HG03095 (cell line): Measurements from ENCODE around the gene ATP5F1C.
"Not testable (repeated sequence)": the region's sequence is repeated elsewhere in the genome, so short reads cannot be mapped to it uniquely, and the experiment has no call there.

Experiments
- ATAC-seq: cut with Tn5 transposase; IDR thresholded peaks from one replicate; pipeline ENCODE4 v1.9.1; 2021; ENCODE audit warnings: moderate library complexity; ENCODE audit not compliant: unreplicated experiment

The ATP5F1C gene

DNA sequence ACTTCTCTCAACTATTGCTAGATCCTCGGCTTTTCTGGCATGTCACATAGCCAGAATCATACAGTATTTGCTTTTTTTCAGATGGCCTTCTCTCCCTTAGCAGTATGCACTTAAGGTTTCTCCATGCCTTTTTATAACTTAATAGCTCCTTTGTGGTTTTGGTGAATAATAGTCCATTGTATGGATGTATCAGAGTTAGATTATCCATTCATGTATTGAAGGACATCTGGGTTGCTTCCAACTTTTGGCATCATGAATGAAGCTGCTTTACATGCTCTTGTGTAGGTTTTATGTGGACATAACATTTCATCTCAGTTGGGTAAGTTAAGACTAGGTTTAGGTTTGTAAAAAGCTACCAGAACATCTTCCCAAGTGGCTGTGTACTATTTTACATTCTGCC, 4.6 kb downstream of the ATP5F1C start:
- ATAC-seq = no peak

DNA sequence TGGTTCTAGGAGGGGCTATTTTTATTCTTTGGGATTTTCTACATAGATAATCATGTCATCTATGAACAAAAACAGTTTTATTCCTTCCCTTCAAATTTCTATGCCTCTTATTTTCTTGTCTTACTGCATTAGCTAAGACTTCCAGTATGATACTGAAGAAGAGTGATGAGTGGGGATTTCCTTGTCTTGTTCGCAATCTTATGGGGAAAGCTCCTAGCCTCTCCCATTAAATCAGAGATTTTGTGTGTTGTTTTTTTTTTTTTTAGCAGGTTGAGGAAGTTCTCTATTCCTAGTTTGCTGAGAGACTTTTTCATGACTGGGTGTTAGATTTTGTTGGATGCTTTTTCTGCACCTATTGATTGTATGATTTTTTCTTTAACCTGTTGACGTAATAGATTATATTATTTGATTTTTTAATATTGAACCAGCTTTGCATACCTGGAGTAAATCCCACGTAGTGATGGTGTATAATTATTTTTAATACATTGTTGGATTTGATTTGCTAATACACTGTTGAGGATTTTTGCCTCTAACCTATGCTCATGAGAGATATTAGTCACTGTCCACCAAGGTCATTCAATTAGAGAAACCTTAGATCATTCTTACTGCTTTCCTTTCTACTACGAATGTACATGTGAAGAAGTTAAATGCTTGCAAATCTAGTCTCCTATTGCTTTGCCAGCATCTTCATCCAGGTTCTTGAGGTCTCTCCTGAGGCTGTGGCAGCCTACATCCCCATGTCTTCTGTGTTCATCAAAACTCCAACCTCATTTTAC, 6.5 kb downstream of the ATP5F1C start:
- no peak for ATAC-seq

DNA sequence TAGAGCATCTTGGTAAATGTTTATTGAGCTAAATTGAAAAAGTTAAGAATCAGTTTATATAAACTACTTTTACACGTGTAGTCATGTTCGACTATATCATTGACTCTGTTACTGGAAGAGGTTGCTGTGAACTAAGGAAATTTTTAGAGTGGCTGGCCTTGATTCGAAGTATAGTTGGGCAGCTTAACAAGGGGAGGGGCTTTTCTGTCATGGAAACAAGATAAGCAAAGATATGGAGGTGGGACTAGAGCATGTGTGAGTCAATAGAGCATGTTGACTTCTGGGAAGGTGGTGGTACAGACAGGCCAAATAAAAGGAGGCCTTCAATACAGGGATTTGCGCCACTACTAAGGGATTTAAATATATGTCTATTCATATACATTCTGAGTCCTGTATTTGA, 7.6 kb downstream of the ATP5F1C start:
- ATAC-seq = no peak

DNA sequence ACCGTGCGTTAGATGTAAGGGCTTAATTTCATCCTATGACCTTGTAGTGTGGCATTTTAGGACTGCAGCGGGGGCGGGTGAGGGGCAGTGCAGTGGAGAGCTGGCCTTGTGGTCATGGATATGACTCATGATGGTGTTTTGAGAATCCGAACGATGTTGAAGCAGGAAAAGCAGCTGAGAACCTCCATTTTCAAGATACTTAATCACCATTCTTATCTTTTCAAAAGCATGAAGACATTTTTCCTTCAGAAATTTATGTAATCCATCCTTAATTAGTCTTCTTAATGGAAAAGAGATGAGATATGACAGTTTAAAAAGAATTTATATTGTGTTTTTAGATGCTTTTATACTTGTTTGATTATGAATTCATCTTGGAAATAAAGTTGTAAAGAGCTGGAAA, 9.6 kb downstream of the ATP5F1C start:
- no peak for ATAC-seq

DNA sequence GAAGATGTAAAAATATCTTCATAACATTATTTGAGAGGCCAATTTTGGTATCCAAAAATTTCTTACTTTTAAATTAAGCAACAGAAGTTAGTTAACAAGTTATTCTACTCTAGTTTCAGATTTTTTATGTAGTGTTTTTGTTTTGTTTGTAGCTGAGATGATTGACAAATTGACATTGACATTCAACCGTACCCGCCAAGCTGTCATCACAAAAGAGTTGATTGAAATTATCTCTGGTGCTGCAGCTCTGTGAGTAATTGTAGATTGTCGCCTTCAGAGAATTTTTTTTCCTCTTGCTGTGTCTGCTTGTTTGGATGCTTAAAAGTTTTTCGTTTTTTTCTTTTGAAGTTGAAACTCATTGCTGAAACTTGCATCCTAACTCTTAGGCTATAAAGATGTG, 14.6 kb downstream of the ATP5F1C start:
- ATAC-seq = no peak

DNA sequence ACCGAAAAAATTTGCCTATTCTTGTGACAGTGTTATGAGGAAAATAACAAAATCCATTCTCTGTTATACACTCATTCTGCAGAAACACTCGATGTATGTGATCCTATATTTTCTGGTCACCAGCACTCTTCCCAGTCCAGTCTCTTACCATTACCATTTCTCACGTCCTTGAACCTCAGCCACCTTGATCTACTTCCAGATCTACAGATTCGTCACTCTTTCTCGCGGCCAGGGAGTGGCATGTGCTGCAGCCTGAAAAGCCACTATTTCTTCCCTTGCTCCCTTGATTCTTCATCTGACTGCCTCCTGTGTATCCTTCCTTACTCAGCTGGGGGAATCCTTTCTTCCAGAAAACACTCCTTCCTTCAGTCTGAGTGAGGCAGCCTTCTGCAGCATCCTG, 16.2 kb downstream of the ATP5F1C start:
- ATAC-seq = no peak

DNA sequence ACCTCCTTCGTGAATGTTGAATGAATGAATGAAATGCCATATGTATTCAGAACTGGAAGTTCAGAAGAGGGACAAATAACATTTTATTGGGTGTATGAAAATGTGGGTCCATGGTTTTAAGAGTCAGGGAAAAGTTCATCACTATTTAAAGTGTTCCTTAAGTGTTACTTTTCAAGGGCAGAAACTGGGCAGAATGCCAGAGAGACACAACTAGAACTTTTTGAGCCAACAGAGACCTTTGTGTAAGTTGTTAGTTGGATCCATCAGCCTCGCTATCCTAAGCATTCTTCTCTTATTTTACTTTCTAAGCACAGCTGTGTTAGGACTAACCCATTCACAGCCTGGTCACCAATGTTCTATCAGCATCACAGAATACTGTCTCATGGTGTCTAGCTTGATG, 16.8 kb downstream of the ATP5F1C start:
- ATAC-seq = no peak

DNA sequence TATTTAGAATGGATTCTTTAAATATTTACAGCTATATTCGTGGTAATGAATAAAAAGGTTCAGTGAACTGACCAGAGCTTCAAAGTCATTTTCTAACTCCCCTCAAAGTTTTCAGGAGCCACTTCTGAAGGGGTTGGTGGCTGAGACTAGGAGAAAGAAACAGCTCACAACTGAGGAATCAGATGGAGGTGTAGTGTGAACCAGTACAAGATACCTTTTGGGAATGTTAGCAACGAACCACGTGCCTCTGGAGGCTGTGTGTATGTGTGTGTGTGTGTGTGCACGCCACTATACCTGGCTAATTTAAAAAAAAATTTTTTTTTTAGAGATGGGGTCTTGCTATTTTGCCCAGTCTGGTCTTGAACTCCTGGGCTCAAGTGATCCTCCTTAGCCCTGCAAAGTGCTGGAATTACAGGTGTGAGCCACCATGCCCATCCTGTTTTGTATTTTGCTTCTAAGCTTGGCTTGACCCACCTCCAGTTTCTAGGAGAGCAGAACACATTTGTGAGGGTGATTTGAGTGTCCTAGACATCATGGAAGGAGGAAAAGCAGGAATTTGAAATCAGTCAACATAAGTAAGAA, 20.8 kb downstream of the ATP5F1C start:
- ATAC-seq = no peak

DNA sequence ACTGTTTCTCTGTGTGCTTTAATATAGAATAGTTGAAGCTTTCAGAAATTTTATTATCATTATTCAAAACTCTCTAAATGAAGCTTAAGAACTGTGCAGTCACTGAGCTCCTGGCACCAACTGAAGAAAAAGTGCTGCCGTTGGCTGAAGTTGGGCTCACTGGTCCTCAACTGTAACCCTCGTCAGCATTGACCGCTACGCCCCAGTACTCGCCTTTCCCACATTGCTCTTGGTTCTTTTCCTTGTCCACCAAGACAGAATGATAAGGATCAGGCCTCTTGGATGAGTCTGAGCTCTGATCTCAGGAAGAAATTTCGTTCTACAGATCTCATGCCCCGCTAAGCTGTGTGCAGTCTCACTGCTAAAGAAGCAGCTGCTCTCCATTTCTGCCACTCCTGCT, 22.5 kb downstream of the ATP5F1C start:
- no peak for ATAC-seq

DNA sequence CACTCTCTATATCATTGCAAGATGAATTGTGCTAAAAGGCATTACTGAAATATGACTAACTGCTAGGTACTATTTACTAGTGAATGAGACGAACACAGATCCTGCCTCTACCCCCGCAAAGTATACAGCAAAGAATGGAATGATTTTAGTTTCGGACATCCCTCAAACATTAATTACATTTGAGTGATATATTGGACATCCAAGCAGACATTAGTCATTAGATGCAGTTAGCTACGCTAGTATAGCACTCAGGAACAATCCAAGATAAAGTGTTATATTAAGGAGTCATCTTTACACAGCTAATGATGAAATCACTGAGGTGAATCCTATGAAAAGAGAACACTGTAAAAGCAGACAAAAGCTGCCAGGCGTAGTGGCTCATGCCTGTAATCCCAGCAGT, 23.0 kb downstream of the ATP5F1C start:
- ATAC-seq = no peak

DNA sequence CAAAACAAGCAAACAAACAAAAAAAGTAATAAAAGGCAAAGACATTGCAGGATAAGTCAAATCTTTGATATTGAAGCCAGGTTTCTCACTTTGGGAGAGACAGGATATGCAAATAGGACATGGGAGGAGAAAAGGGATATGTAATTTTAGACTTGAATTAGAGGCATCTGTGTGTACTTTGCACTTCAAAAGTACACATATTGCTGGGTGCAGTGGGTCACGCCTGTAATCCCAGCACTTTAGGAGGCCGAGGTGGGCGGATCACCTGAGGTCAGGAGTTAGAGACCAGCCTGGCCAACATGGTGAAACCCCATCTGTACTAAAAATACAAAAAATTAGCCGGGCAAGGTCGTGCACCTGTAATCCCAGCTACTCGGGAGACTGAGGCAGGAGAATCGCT, 23.8 kb downstream of the ATP5F1C start:
- ATAC-seq = not testable (repeated sequence)

DNA sequence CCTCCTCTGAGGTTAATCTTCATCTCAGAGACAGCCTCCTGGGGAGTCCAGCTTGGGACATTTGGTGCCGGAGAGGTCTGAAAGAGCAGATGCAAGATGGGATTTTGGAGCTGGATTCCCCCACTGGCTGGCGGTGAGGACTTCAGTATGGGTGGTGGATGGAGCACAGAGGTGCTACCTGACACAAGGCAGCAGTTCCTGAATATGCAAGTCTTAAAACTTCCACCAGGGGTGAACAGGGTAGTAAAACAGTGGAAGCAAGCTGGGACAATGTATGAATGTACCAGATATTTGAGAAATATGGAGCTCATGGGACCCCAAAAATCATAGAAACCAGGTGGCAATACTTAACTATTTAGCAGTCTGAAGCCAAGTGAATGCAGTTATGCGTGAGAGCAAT, 25.5 kb downstream of the ATP5F1C start:
- no peak for ATAC-seq

DNA sequence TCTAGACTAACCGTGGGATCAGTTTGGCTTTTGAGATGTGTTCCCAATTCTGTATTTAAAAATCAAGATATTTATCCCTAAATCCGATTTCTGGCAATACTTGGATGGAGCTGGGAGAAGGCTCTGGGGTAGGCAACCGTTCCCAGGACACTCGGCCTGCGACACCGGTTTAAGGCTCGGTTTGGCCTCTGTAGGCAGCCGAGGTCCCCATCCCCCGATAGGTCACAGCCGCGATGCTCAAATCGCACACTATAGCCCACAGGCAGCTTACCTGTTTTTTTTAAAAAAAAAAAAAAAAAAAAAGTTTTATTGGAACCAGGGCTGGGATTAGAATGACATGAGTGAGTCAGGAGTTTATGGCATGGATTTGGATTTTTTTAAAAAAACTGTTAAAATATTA, 29.6 kb downstream of the ATP5F1C start:
- no peak for ATAC-seq

DNA sequence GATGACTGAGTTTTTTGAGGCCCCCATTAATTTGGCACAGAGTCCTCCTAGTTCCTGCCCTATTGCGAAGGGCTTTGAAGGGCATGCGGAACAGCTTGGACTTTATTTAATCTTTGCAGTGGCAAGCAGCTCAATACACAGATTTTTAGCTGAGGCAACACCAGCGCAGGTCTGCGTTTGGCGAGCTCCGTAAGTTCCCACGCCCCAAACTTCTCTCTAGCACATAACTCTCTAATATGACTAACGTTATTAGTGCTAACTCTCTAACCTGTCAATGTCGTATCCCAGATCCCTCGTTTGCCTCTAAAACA, 30.0 kb downstream of the ATP5F1C start:
- no peak for ATAC-seq

DNA sequence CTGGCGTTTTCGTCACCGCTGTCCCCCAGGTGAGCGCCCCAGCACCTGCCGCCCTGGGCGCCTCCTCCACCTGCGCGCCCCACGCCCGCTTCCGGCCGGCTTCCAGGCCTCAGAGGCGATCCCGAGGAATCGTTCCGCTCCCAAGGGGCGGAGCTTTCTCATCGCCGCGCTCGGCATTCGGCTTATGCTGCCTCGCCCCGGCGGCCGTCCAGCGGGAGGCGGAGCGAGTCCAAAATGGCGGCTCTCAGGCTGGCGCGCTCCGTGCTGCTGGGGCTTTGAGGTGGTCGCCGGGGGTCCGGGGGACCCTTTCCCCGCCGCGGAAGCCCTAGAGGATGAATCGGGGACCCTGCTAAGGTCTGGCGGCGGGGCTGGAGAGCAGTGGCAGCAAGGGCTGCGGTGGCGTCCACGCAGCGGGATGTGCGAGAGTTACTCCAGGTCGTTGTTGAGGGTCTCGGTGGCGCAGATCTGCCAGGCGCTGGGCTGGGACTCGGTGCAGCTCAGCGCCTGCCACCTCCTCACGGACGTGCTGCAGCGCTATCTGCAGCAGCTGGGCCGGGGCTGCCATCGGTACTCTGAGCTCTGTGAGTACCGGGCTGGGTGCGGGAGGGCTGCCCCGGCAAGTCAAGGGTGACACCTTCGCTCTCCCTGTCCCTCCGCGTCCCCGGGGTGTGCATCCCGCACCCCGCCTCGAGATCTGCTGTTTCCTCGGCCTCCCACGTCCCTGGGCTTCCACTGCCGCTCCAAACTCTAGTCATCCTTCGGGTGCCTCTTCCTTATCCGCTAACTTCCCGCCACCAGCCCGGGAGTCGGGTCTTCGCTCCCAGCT, 30.5 kb downstream of the ATP5F1C start, which contains the start of gene TAF3:
TAF3 (plus strand) TSS at position 211 of the 826 bp plus-strand sequence; CDS start at position 416, 205 bp downstream.
- ATAC-seq = peak; percentile 85

DNA sequence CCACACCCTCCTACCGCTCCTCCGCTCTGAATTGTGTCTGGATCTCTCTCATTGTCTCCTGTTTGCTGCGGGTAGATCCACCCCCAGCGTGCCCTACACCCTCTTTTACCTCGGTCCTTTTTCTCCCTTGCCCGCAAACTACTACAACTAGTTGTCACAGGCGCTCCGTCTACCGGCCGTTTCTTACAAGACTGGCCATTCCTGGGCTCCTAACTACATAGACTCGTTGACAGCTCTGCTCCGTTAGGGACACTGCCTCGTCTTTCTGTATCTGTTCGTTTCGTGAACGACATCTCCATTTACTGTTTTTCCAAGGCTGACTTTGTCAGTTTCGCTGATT, 31.1 kb downstream of the ATP5F1C start:
- ATAC-seq = peak; percentile 57

DNA sequence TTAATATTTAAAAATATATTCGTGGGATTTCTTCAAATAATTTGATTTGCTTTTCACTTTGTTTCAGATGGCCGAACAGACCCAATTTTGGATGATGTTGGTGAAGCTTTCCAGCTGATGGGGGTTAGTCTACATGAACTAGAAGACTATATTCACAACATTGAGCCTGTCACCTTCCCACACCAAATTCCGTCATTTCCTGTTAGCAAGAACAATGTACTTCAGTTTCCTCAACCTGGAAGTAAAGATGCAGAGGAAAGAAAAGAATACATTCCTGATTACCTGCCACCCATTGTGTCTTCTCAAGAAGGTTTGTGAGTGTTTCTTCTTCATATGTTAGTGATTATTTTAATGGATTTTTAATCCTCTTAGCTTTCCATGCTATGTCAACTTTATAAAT, 36.3 kb downstream of the ATP5F1C start:
- ATAC-seq = no peak

DNA sequence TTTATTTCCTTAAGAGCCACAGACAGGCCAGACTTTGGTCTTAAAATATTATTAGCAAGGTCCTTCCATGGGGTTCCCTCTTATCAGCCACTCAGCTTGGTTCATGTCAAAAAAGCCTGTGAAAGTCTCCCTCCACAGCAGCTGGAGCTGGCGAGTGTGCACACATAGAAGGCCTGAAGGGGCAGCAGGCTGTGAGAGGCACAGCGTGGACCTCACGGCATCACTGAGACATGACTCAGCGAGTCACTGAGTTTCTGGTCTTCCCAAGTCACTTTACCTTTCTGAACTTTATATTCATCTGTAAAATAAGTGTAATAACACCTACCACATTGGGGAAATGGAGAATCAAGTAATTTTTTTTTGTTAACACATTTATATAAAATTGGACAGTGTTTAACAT, 39.0 kb downstream of the ATP5F1C start:
- ATAC-seq = no peak

DNA sequence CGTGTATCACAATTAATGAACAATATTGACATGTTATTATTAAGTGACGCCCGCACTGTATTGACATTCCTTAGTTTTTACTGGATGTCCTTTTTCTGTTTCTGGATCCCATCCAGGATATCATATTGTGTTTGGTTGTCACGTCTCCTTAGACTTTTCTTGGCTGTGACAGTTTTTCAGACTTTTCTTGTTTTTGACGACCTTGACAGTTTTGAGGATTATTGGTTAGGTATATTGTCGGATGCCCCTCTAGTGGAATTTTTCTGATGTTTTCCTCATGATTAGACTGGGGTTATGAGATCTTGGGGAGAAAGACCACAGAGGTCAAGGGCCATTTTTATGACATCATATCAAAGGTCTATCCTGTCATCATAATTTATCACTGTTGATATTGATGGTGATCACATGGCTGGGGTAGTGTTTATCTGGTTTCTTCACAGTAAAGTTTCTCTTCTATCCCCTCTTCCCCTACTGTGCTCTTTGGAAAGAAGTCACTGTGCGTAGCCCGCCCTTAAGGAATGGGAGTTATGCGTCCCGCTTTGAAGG, 41.4 kb downstream of the ATP5F1C start:
- no peak for ATAC-seq

DNA sequence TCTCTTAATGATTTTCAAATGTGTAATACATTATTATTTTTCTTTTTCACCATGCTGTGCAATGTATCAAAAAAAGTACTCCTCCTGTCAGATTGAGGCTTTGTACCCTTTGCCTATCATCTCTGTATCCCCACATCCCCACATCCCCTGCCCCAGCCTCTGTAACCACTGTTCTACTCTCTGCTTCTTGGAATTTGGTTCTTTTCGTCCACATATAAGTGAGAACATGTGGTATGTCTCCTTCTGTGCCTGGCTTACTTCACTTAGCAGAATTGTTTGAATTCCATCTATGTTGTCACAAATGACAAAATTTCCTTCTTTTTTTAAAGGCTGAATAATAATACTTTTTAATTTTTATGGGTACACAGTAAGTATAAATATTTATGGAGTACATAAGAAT, 44.1 kb downstream of the ATP5F1C start:
- ATAC-seq = no peak

DNA sequence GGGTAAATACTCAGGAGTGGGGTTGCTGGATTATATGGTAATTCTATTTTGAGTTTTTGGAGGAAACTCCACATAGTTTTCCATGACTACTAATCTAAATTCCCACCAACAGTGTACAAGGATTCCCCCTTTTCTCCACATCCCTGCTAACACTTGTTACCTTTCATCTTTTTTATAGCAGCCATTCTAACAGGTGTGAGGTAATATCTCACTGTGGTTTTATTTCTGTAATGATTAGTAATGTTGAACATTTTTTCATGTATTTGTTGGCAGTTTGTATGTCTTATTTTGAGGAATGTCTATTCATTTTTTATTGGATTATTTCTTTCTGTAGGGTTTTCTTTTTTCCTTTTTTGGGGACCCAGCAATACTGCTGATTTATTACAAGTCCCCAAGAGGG, 45.2 kb downstream of the ATP5F1C start:
- no peak for ATAC-seq

DNA sequence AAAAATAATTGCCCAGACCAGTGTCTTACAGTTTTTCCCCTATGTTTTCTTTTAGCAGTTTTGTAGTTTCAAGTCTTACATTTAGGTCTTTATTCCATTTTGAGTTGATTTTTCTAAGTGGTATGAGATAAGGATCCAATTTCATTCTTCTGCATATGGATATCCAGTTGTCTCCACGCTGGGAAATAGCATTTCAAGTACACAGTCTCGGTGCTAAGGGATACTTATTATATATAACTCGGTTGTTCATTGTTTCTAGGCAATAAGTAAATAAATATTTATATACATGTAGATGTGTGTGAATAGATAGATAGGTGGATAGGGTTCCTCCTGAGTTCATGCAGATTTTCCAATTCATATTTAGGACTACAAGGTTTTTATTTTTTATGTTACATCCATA, 46.3 kb downstream of the ATP5F1C start:
- no peak for ATAC-seq
